Measurements from ENCODE around the gene MCTP2. TPM values are rescaled to one million over a fixed set of nuclear protein-coding genes. Genes with fewer than 3 reads are reported as not detected.

MCTP2 gene
- total RNA-seq, 2 donors from 2014 or later: 49.9 to 119 TPM

- peaks cover 0 to under 1% of the 10 kb centered on the region in 2 donors for H3K9me3 Mint-ChIP-seq
- ATAC-seq (replicated peaks in 1 of 2): no peak
- no peaks in the 10 kb centered on the region for H3K27me3 Mint-ChIP-seq (ENCODE audit: low read depth)
- H3K27ac Mint-ChIP-seq: no peak overlapping the region
- H3K4me1 Mint-ChIP-seq (ENCODE audit: low read depth): peaks cover 26% of the 10 kb centered on the region
- no peak overlapping the region for H3K4me3 Mint-ChIP-seq
- DNase-seq: no peak
- peaks cover 6% of the 10 kb centered on the region in 2 donors for H3K36me3 Mint-ChIP-seq (ENCODE audit: insufficient read depth in 2 of 2)
Measured at GRCh38 chr15:94258246-94258645, 26.9 kb downstream of the MCTP2 start.

DNA sequence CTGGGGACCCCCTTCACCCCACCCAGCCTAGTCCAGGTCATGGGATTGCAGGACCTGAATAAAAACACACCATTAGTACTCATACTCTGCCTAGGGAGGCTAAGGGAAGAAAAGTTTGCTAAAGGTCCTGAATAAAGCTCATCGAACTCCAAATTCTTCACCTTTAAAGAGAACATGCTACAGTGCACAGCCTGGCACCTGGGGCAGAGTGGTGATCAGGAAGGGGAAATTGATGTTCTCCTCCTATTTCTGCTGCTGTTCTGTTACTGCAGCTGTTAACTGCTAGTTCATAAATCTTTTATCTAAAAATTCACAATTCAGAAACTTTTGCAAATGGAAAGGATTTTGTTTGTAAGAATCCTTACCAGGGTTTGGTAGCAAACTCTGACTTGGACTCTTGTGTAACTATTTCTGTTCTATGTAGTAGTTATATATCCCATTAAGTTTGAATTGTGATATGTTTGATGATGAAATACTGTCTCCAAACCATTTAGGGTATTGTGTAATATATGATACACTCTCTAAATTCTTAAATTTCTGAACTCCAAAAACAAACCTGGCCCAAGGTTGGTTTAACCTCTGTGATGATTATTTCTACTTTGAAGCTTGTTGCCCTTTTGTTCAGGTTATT lies 27.9 kb downstream of the MCTP2 start:
- Mint-ChIP-seq H3K36me3 (ENCODE audit: insufficient read depth in 2 of 2) (peaks cover 3 to 5% of the 10 kb centered on the region in 2 donors), H3K27ac (peak overlapping the region; percentile 58), H3K27me3 (ENCODE audit: low read depth) (no peaks in the 10 kb centered on the region), H3K4me1 (ENCODE audit: low read depth) (peaks cover 26% of the 10 kb centered on the region), H3K4me3 (no peak overlapping the region), H3K9me3 (no peaks in the 10 kb centered on the region)
- no peak for DNase-seq
- no peak for ATAC-seq (replicated peaks in 1 of 2)

DNA sequence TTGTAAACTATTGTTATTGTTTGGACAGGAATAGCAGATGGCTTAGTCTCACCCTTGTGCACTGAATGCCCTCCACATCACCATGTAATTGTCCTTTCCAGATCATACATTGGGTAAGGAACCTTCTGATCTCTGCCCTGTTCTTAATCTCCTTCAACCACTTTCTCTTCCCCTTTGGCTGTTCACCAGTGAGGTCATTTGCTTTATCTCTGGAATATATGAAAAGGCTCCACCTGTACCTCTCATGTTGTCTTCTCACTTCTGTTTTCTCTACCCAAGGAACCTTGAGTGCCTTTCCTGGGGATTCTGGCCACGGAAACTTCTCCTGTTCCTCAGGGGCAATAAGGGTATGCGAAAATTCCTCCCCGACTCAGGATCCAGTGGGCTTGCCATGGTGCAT lies 28.5 kb downstream of the MCTP2 start:
- DNase-seq (no peak), ATAC-seq (replicated peaks in 1 of 2) (peak in 1 of 2 donors; percentile 73)
- H3K9me3 Mint-ChIP-seq: no peaks in the 10 kb centered on the region
- peak overlapping the region in 1 of 2 donors; percentile 5 for H3K4me3 Mint-ChIP-seq
- H3K36me3 Mint-ChIP-seq (ENCODE audit: insufficient read depth in 2 of 2): peaks cover 3 to 5% of the 10 kb centered on the region in 2 donors
- no peak overlapping the region for H3K27ac Mint-ChIP-seq
- no peaks in the 10 kb centered on the region for H3K27me3 Mint-ChIP-seq (ENCODE audit: low read depth)
- peaks cover 27% of the 10 kb centered on the region for H3K4me1 Mint-ChIP-seq (ENCODE audit: low read depth)

DNA sequence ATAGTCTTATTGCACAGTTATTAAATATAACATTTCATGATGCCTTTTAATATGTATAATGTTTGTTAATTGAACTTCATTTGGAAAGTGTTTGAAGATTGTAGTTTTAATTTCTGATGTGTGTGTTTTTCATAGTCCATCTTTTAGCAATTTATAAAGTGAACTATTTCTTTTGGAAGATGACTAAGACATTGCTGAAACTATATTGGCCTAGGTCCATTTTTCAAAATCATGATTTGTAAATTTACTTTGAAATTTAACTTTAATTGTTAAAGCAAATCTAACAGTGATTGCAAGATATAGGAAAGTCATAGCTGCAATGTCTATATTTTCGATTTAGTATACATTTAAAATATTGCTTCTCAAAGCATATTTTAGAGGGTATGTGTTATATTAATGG lies 30.8 kb downstream of the MCTP2 start:
- Mint-ChIP-seq H3K27ac (no peak overlapping the region), H3K4me1 (ENCODE audit: low read depth) (peaks cover 43% of the 10 kb centered on the region), H3K4me3 (no peak overlapping the region), H3K27me3 (ENCODE audit: low read depth) (no peaks in the 10 kb centered on the region), H3K9me3 (no peaks in the 10 kb centered on the region), H3K36me3 (ENCODE audit: insufficient read depth in 2 of 2) (peaks cover 5 to 6% of the 10 kb centered on the region in 2 donors)
- ATAC-seq (replicated peaks in 1 of 2) (no peak), DNase-seq (no peak)

DNA sequence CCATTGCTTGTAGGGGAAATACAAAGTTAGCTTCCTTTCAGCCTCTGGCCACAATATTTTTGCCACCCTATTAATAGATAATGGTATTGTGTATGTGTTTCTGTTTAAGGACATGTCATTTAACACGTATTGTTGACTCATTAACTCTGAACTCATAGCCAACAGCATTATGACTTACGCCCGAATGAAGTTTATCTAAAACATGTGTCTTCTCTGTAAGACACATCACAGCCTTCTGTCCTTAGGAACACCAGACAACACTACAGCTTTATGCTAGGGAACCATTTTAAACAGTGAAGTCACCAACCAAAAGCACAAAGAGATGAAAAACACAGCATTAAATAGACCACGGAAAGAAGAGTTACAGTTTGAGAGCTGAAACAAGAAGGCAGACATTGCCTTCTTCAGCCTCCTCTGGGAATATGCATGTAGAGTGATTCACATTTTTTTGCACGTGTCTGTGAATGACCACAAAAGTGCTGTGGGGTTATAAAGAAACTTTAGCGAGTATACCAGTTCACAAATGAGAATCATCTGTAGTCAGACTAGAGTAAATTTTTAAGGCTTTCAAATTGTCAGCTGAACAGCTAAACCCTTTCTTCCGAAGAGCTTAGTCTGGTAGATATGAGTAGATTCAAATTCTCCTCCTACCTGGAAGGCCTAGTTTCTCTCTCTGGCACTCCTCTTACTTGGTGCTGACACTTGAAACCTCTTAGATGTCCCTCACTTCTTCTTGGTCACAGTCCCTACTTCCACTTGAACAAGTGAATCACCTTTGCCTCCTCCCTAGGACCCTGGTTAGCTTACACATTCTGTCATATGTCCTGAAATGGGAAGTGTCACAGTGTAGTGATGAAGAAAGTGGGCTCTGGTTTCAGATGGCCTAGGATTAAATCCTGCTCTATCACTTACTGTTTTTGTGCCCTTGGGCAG lies 32.2 kb downstream of the MCTP2 start:
- no peaks in the 10 kb centered on the region for H3K27me3 Mint-ChIP-seq (ENCODE audit: low read depth)
- peaks cover 40% of the 10 kb centered on the region for H3K4me1 Mint-ChIP-seq (ENCODE audit: low read depth)
- peaks cover 0 to 1% of the 10 kb centered on the region in 2 donors for H3K9me3 Mint-ChIP-seq
- H3K4me3 Mint-ChIP-seq: peak overlapping the region in 1 of 2 donors; percentile 40
- DNase-seq (no peak), ATAC-seq (replicated peaks in 1 of 2) (peak; percentile 18 to 64)
- peaks cover 7 to 10% of the 10 kb centered on the region in 2 donors for H3K36me3 Mint-ChIP-seq (ENCODE audit: insufficient read depth in 2 of 2)
- H3K27ac Mint-ChIP-seq: peak overlapping the region; percentile 70

DNA sequence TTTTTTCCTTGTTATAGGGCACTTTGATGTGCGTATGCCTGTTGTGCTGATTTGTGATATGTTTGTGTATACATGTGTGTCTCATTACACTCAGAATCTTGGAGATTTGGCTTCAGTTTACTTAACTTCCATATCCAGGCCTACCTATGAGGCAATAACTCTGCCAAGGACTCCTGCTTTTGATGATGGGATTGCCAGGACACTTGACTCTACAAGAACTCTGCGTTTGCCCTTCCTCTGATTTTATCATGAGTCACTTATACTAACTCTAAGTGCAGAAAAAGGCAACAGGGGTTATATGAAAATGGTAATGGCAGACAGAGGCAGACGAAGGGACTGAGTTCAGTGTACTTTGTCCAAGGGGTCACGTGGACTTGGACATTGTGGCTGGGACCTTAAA lies 33.6 kb downstream of the MCTP2 start:
- no peaks in the 10 kb centered on the region for H3K27me3 Mint-ChIP-seq (ENCODE audit: low read depth)
- H3K27ac Mint-ChIP-seq: no peak overlapping the region
- H3K4me3 Mint-ChIP-seq: no peak overlapping the region
- peaks cover 4 to 7% of the 10 kb centered on the region in 2 donors for H3K36me3 Mint-ChIP-seq (ENCODE audit: insufficient read depth in 2 of 2)
- no peak for DNase-seq
- no peak for ATAC-seq (replicated peaks in 1 of 2)
- peaks cover 35% of the 10 kb centered on the region for H3K4me1 Mint-ChIP-seq (ENCODE audit: low read depth)
- peaks cover 0 to 1% of the 10 kb centered on the region in 2 donors for H3K9me3 Mint-ChIP-seq

- H3K27me3 Mint-ChIP-seq (ENCODE audit: low read depth): no peaks in the 10 kb centered on the region
- peaks cover 0 to 1% of the 10 kb centered on the region in 2 donors for H3K9me3 Mint-ChIP-seq
- peaks cover 2 to 7% of the 10 kb centered on the region in 2 donors for H3K36me3 Mint-ChIP-seq (ENCODE audit: insufficient read depth in 2 of 2)
- peaks cover 33% of the 10 kb centered on the region for H3K4me1 Mint-ChIP-seq (ENCODE audit: low read depth)
- H3K27ac Mint-ChIP-seq: no peak overlapping the region
- H3K4me3 Mint-ChIP-seq: no peak overlapping the region
- no peak for ATAC-seq (replicated peaks in 1 of 2)
- DNase-seq: no peak
Measured at GRCh38 chr15:94265982-94266381, 34.6 kb downstream of the MCTP2 start.

DNA sequence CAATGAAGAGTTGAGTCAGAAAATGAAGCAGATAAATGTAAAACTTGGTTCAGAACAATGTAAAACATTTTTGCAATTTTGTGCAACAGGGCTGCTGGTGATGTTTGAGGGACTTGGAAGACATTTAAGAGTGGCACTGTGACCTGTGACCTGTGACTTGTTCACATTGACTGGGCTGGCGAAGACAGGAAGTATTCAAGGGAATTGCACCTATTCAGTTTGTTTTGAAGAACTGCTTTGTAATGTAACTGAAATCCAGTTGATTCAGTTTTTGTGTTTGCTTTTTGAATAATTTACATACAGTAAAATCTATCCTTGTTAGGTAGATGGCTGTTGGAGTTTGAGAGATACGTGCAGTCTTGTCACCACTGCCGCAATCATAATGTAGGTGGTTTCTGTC lies 35.4 kb downstream of the MCTP2 start:
- ATAC-seq (replicated peaks in 1 of 2) (no peak), DNase-seq (no peak)
- Mint-ChIP-seq H3K9me3 (peaks cover 0 to 1% of the 10 kb centered on the region in 2 donors), H3K4me1 (ENCODE audit: low read depth) (peaks cover 33% of the 10 kb centered on the region), H3K4me3 (no peak overlapping the region), H3K27me3 (ENCODE audit: low read depth) (no peaks in the 10 kb centered on the region), H3K36me3 (ENCODE audit: insufficient read depth in 2 of 2) (peaks cover 2 to 7% of the 10 kb centered on the region in 2 donors), H3K27ac (no peak overlapping the region)

GRCh38 chr15:94269954-94270353 lies 38.6 kb downstream of the MCTP2 start:
- DNase-seq (no peak), ATAC-seq (replicated peaks in 1 of 2) (peak; percentile 34 to 35)
- H3K9me3 Mint-ChIP-seq: peaks cover 0 to 1% of the 10 kb centered on the region in 2 donors
- peak overlapping the region; percentile 45 for H3K27ac Mint-ChIP-seq
- H3K27me3 Mint-ChIP-seq (ENCODE audit: low read depth): no peaks in the 10 kb centered on the region
- peaks cover 28% of the 10 kb centered on the region for H3K4me1 Mint-ChIP-seq (ENCODE audit: low read depth)
- H3K36me3 Mint-ChIP-seq (ENCODE audit: insufficient read depth in 2 of 2): peaks cover 6 to 7% of the 10 kb centered on the region in 2 donors
- no peak overlapping the region for H3K4me3 Mint-ChIP-seq

- Mint-ChIP-seq H3K9me3 (peaks cover 0 to 1% of the 10 kb centered on the region in 2 donors), H3K27ac (no peak overlapping the region), H3K36me3 (ENCODE audit: insufficient read depth in 2 of 2) (peaks cover 6 to 7% of the 10 kb centered on the region in 2 donors), H3K4me1 (ENCODE audit: low read depth) (peaks cover 34% of the 10 kb centered on the region), H3K27me3 (ENCODE audit: low read depth) (no peaks in the 10 kb centered on the region), H3K4me3 (no peak overlapping the region)
- DNase-seq (no peak), ATAC-seq (replicated peaks in 1 of 2) (no peak)
Measured at GRCh38 chr15:94270570-94270969, 39.2 kb downstream of the MCTP2 start.

- peak; percentile 83 to 84 for ATAC-seq (replicated peaks in 1 of 2)
- no peak overlapping the region for H3K4me3 Mint-ChIP-seq
- DNase-seq: no peak
- H3K36me3 Mint-ChIP-seq (ENCODE audit: insufficient read depth in 2 of 2): peaks cover 3 to 6% of the 10 kb centered on the region in 2 donors
- peaks cover 0 to 1% of the 10 kb centered on the region in 2 donors for H3K9me3 Mint-ChIP-seq
- H3K27ac Mint-ChIP-seq: no peak overlapping the region
- H3K27me3 Mint-ChIP-seq (ENCODE audit: low read depth): no peaks in the 10 kb centered on the region
- H3K4me1 Mint-ChIP-seq (ENCODE audit: low read depth): peaks cover 21% of the 10 kb centered on the region
Measured at GRCh38 chr15:94272251-94272898, 41.0 kb downstream of the MCTP2 start.

DNA sequence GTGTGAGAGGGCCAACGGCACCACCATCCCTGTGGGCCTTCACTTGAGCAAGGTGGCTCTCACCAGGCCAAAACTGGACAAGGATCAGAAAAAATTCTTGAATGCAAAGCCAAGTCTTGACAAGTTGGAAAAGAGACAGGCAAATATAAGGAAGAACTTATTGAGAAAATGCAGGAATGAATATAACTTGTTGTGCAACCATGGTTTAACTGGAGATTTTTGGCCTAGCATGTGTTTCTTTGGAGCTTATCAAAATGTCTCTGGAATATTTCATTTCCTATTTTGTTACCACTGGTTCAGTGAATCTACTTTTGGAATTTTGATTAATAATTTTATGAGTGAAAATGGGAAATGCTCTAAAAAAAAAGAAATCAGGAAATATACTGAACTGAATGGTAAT lies 42.5 kb downstream of the MCTP2 start:
- Mint-ChIP-seq H3K27ac (peak overlapping the region; percentile 72), H3K27me3 (ENCODE audit: low read depth) (no peaks in the 10 kb centered on the region)

GRCh38 chr15:94274745-94275144 lies 43.4 kb downstream of the MCTP2 start:
- ATAC-seq (replicated peaks in 1 of 2) (peak in 1 of 2 donors; percentile 36), DNase-seq (no peak)
- peak overlapping the region; percentile 34 for H3K27ac Mint-ChIP-seq
- peaks cover 3 to 6% of the 10 kb centered on the region in 2 donors for H3K36me3 Mint-ChIP-seq (ENCODE audit: insufficient read depth in 2 of 2)
- no peaks in the 10 kb centered on the region for H3K27me3 Mint-ChIP-seq (ENCODE audit: low read depth)
- peaks cover 44% of the 10 kb centered on the region for H3K4me1 Mint-ChIP-seq (ENCODE audit: low read depth)
- peak overlapping the region in 1 of 2 donors; percentile 37 for H3K4me3 Mint-ChIP-seq
- H3K9me3 Mint-ChIP-seq: no peaks in the 10 kb centered on the region

More for the DNA sequence above, 42.5 kb downstream of the MCTP2 start:
- peaks cover 35% of the 10 kb centered on the region for H3K4me1 Mint-ChIP-seq (ENCODE audit: low read depth)
- H3K36me3 Mint-ChIP-seq (ENCODE audit: insufficient read depth in 2 of 2): peaks cover 2 to 3% of the 10 kb centered on the region in 2 donors
- DNase-seq (no peak), ATAC-seq (replicated peaks in 1 of 2) (no peak)
- peak overlapping the region in 1 of 2 donors; percentile 49 for H3K4me3 Mint-ChIP-seq
- no peaks in the 10 kb centered on the region for H3K9me3 Mint-ChIP-seq
